Heart right ventricle (tissue), 16 donors: ENCODE measurements around the gene HS3ST4. TPM values are rescaled to one million over a fixed set of nuclear protein-coding genes. Genes with fewer than 3 reads are reported as not detected.
"Not testable (repeated sequence)": the region's sequence is repeated elsewhere in the genome, so short reads cannot be mapped to it uniquely, and the experiment has no call there.

Experiments used
- ATAC-seq, 8 donors: fragments of 200-7000 bp; cut with Tn5 transposase; one replicate each; pipeline ENCODE4 v1.9.1; 2020; ENCODE audit warnings: mild to moderate bottlenecking in 8 of 8, moderate library complexity in 8 of 8, moderate number of reproducible peaks in 1 of 8
- DNase-seq, 2 donors: peaks; one replicate each; pipeline ENCODE4 v3.0.0-alpha.2; 2020
- H3K27ac ChIP-seq, 10 donors: fragments of 200-600 bp; sonication (generic) in 2 of 10; one replicate each; pipeline versions ENCODE4 v1.5.0 to v1.8.0; 2020 to 2022; ENCODE audit warnings: mild to moderate bottlenecking in 3 of 10
- H3K27me3 ChIP-seq, 7 donors: fragments of 200-600 bp; one replicate each; pipeline ENCODE4 v1.8.0; 2021 to 2022; ENCODE audit warnings: mild to moderate bottlenecking in 2 of 7
- H3K36me3 ChIP-seq, 9 donors: fragments of 200-600 bp; sonication (generic) in 1 of 9; one replicate each; pipeline versions ENCODE4 v1.5.0 to v1.8.0; 2020 to 2022; ENCODE audit warnings: mild to moderate bottlenecking in 2 of 9
- H3K4me1 ChIP-seq, 9 donors: fragments of 200-600 bp; sonication (generic) in 1 of 9; one replicate each; pipeline versions ENCODE4 v1.5.0 to v1.8.0; 2020 to 2022; ENCODE audit warnings: mild to moderate bottlenecking in 4 of 9
- H3K4me3 ChIP-seq, 10 donors: fragments of 200-600 bp; sonication (generic) in 2 of 10; one replicate each; pipeline versions ENCODE4 v1.5.0 to v1.8.0; 2020 to 2022; ENCODE audit warnings: mild to moderate bottlenecking in 7 of 10, moderate library complexity in 2 of 10
- H3K9me3 ChIP-seq, 11 donors: fragments of 200-600 bp in 10 of 11; sonication (generic) in 2 of 11; one replicate each; pipeline versions ENCODE4 v1.5.0 to v1.8.0; 2013 to 2022; ENCODE audit warnings: mild to moderate bottlenecking in 2 of 11, control low read depth in 1 of 11, moderate library complexity in 1 of 11
- WGBS, 2 donors: extraction: QIAGEN DNeasy Blood & Tissue Kit; methylation state at CpG; one replicate each; pipeline ENCODE4 v1.1.7; 2013; ENCODE audit warnings: inconsistent platforms in 1 of 2; 5-methylcytosine and 5-hydroxymethylcytosine counted together
- intact Hi-C, 10 donors: fragments of 100-400 bp; cut with DNase I; formaldehyde crosslinking; loops; one replicate each; pipeline versions ENCODE4 v1.11.1 to v1.14.2; 2022
- polyA plus RNA-seq, 2 donors: library from polyadenylated mRNA; stranded (reverse); fragments of 200-250 nt; gene quantifications; one replicate each; pipeline ENCODE4 v1.2.3, GENCODE V29; 2013
- total RNA-seq, 10 donors: library from RNA; stranded (reverse); fragmentation: NEBNext Ultra II Directional in 3 of 10; extraction: Animal tissue kit (Norgen Biotek cat#: 25700) in 3 of 10; gene quantifications; one replicate each; pipeline versions ENCODE4 v1.2.1 to v1.2.4, GENCODE V29; 2021 to 2023
- TF ChIP-seq, protein P1 (sequence below), 9 donors: fragments of 200-600 bp; sonication (generic) in 2 of 9; IDR thresholded peaks; one replicate each; pipeline versions ENCODE4 v1.5.0 to v1.8.0; 2021 to 2022; ENCODE audit warnings: antibody characterized with exemption in 9 of 9, mild to moderate bottlenecking in 5 of 9, moderate library complexity in 1 of 9
- donor health status: Arrhythmogenic right ventricular cardiomyopathy.
- donor health status: ischemic (EF 13 %, LVEDD 7.1; RV severe dilation, severe dysfunction).
- donor health status: healthy with polysubstance abuse.
- donor health status: DM: no; HTN: yes; CAD: no.
- donor health status: DM: no; HTN: no; CAD: no.
- donor health status: ischemic (EF 25% LVEDD 6.9; RV normal size, moderate dysfunction).
- donor health status: ischemic (EF 25% LVEDD 5.7; RV mildly dilated, moderate dysfunction).
- donor health status: healthy.
- donor health status: DM: yes; HTN: yes; CAD: no.
- donor health status: Ischemic cardiomyopathy.
- donor health status: ischemic (EF 35%, LVEDD 5.7; RV mildly dilated, moderate dysfunction).
- donor health status: nonischemic (EF 11% LVEDD 7.7; RV severe dilation, severe dysfunction).
- donor health status: DM: yes; HTN: yes; CAD: no.
- donor health status: PGD.
- donor health status: ischemic (EF 29% LVEDD 5.4; RV normal size, mild dysfunction).
- donor health status: nonischemic (EF 23%, LVEDD 6.1; RV moderate dilation, normal function).

The HS3ST4 gene
- total and polyA plus RNA-seq, 12 donors, result 0.01 TPM; not detected in 11

DNA sequence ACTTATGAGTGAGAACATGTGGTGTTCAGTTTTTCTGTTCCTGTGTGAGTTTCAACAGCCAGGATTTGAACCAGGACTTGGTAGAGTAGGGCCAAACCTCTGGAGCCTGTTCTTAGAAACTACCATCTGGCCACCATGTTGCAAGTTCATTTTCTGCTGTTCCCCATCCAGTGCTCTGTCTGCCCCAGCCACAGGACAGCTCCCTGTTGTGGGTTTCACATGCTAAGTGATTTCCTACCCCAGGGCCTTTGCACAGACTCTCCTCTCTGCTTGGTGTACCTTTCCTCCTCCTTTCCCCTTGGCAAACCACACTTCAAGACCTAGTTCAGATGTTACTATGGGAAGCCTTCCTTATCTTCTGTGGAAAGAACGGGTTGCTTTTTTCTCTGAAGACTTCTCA lies 79.5 kb downstream of the HS3ST4 start:
- no peaks in the 10 kb centered on the region for H3K36me3 ChIP-seq
- H3K4me1 ChIP-seq, result no peaks in the 10 kb centered on the region
- 67 to 68% methylated on average over 1 of the region's 1 CpG for WGBS, 2 donors
- TF ChIP-seq, protein P1, sequence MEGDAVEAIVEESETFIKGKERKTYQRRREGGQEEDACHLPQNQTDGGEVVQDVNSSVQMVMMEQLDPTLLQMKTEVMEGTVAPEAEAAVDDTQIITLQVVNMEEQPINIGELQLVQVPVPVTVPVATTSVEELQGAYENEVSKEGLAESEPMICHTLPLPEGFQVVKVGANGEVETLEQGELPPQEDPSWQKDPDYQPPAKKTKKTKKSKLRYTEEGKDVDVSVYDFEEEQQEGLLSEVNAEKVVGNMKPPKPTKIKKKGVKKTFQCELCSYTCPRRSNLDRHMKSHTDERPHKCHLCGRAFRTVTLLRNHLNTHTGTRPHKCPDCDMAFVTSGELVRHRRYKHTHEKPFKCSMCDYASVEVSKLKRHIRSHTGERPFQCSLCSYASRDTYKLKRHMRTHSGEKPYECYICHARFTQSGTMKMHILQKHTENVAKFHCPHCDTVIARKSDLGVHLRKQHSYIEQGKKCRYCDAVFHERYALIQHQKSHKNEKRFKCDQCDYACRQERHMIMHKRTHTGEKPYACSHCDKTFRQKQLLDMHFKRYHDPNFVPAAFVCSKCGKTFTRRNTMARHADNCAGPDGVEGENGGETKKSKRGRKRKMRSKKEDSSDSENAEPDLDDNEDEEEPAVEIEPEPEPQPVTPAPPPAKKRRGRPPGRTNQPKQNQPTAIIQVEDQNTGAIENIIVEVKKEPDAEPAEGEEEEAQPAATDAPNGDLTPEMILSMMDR (IDR thresholded peaks at IDR 0.05), result no peak
- ATAC-seq, result no peak
- no peak for DNase-seq
- peaks cover 0 to under 1% (median 0%) of the 10 kb centered on the region in 7 donors for H3K27me3 ChIP-seq
- intact Hi-C loops, result no loop called here
- peaks cover 0 to 16% (median 0%) of the 10 kb centered on the region in 11 donors for H3K9me3 ChIP-seq
- H3K4me3 ChIP-seq, result no peak overlapping the region
- no peak overlapping the region for H3K27ac ChIP-seq

DNA sequence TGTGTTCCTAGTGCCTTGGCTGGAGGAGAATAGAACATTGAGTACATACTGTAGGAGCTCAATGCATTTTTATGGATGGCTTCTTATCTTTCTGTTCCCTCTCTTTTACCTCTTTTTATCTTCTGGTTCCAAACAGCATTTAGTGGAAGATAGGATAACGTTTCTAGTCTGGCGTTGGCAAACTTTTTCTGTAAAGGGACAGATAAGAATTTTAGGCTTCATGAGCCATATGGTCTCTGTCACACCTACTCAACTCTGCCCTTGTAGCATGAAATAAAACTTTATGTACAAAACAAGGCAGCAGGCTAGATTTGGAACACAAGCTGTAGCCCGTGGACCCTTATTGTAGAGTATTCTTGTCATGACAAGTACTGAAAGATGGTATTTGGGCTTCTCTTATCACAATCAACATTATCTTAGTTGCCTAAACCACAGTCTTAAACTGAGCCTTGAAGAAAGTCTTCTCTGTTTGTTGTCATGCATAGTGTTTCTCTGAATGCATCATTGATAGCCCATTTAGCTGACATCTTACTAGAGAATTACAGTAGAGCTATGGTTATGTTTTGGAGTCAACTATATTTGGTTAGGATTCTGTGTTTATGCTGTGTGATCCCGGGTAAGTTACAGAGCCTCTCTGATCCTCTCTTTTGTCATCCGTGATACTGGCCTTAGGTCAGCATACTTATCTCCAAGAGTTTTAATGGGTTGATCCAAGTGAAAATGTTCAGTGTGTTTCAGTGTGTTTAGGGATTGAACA lies 80.2 kb downstream of the HS3ST4 start:
- TF ChIP-seq, protein P1 (IDR thresholded peaks at IDR 0.05), result no peak
- no peak for ATAC-seq
- WGBS, 2 donors, result 42 to 46% methylated on average over 5 of the region's 5 CpGs

DNA sequence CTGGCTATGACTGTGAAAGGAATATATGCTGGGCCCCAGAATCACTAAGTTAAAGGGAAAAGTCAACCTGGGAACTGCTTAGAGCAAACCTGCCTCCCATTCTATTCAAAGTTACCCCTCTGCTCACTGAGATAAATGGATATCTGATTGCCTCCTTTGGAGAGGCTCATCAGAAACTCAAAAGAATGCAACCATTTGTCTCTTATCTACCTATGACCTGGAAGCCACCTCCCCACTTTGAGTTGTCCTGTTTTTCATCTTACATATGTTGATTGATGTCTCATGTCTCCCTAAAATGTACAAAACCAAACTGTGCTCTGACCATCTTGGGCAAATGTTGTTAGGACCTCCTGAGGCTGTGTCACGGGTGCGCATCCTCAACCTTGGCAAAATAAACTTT lies 84.5 kb downstream of the HS3ST4 start:
- H3K4me1 ChIP-seq, H3K27ac ChIP-seq, ATAC-seq, H3K27me3 ChIP-seq, H3K4me3 ChIP-seq, DNase-seq, intact Hi-C loops, H3K36me3 ChIP-seq: not testable (repeated sequence)
- H3K9me3 ChIP-seq, result peaks cover 0 to 14% (median 0%) of the 10 kb centered on the region in 11 donors
- 86 to 88% methylated on average over 2 of the region's 2 CpGs for WGBS, 2 donors

More for the DNA sequence above, 80.2 kb downstream of the HS3ST4 start:
- no peak for DNase-seq
- no peaks in the 10 kb centered on the region for H3K27me3 ChIP-seq
- peaks cover 0 to 16% (median 0%) of the 10 kb centered on the region in 11 donors for H3K9me3 ChIP-seq
- no peak overlapping the region for H3K4me3 ChIP-seq
- H3K27ac ChIP-seq, result no peak overlapping the region
- no peaks in the 10 kb centered on the region for H3K4me1 ChIP-seq
- intact Hi-C loops, result no loop called here
- no peaks in the 10 kb centered on the region for H3K36me3 ChIP-seq

DNA sequence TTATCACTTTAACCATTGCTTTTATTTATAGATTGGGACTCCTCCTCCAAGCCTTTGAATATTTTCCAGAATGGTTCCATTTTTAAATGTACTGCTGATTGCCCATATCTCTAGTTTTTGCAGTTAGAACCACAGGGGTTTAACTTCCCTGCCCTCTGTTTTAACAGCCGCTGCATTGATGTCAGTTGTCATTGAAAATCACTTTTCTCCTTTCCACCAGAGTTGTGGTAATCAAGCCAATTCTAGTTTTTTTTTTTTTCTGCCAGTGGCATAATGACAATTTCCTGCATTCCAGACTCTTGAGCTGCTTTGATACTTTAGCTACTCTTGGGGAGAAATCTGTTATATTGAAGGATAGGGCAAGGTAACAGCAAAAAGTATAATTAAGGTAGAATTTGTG lies 91.5 kb downstream of the HS3ST4 start:
- H3K4me1 ChIP-seq, result no peaks in the 10 kb centered on the region
- WGBS, 2 donors, result 37 to 52% methylated on average over 1 of the region's 1 CpG
- intact Hi-C loops, result no loop called here
- H3K9me3 ChIP-seq, result no peaks in the 10 kb centered on the region
- no peak overlapping the region for H3K4me3 ChIP-seq
- DNase-seq (no peak), ATAC-seq (no peak)
- H3K27ac ChIP-seq, result no peak overlapping the region
- TF ChIP-seq, protein P1 (IDR thresholded peaks at IDR 0.05), result no peak
- no peaks in the 10 kb centered on the region for H3K36me3 ChIP-seq
- H3K27me3 ChIP-seq, result peaks cover 0 to 4% (median 0%) of the 10 kb centered on the region in 7 donors

DNA sequence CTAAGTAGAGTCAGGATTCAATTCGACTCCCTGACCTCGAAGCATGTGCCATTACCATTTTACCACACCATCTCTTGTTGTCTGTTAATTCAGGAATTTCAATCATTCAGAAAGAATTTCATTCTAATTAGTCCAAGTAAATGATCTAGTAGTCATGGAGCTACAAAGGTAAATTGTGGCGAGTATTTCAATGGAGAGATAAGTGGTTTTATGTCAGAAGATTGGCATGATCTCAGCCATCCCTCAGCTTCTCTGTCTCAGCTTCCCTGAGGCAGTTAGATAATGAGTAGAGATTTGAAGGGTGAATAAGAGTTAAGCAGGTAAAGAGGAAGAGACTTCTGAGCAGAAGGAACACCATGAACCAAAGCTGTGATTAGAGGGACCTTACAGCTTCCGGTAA lies 93.6 kb downstream of the HS3ST4 start:
- 51 to 64% methylated on average over 4 of the region's 4 CpGs for WGBS, 2 donors
- TF ChIP-seq, protein P1 (IDR thresholded peaks at IDR 0.05), result no peak
- no peaks in the 10 kb centered on the region for H3K36me3 ChIP-seq
- no peaks in the 10 kb centered on the region for H3K4me1 ChIP-seq
- intact Hi-C loops, result no loop called here
- H3K9me3 ChIP-seq, result no peaks in the 10 kb centered on the region
- H3K27me3 ChIP-seq, result no peaks in the 10 kb centered on the region
- DNase-seq (no peak), ATAC-seq (no peak)
- H3K27ac ChIP-seq, result no peak overlapping the region
- H3K4me3 ChIP-seq, result no peak overlapping the region
